Activated CD4-positive, alpha-beta T cell treated with anti-CD3 and anti-CD28 coated beads for 24 hours (primary cell): ENCODE measurements around the gene TMEM145.

Experiments
- DNase-seq, 2 donors: peaks; one replicate each; pipeline ENCODE4 v3.0.0-alpha.2; 2020; ENCODE audit warnings: low read depth in 2 of 2

Gene TMEM145

GRCh38 chr19:42277821-42278451, 35.2 kb upstream of the TMEM145 start:
- no peak for DNase-seq

- no peak for DNase-seq
These were observed 34.5 kb upstream of the TMEM145 start for GRCh38 chr19:42278452-42279154.

- no peak for DNase-seq
These were observed 33.8 kb upstream of the TMEM145 start for GRCh38 chr19:42279155-42279901.

GRCh38 chr19:42279902-42280814, 33.0 kb upstream of the TMEM145 start:
- DNase-seq, result peak; percentile 76 to 86

GRCh38 chr19:42280815-42281145, 32.3 kb upstream of the TMEM145 start:
- no peak for DNase-seq

- DNase-seq, result no peak
These were observed 31.8 kb upstream of the TMEM145 start for GRCh38 chr19:42281146-42281826.

- DNase-seq, result no peak
These were observed 31.0 kb upstream of the TMEM145 start for GRCh38 chr19:42281827-42282762.

- no peak for DNase-seq
These were observed 30.3 kb upstream of the TMEM145 start for GRCh38 chr19:42282819-42283187.

- DNase-seq, result peak; percentile 88 to 93
These were observed 29.7 kb upstream of the TMEM145 start for GRCh38 chr19:42283188-42284065.

- peak in 1 of 2 donors; percentile 72 for DNase-seq
These were observed 29.0 kb upstream of the TMEM145 start for GRCh38 chr19:42284066-42284501.

GRCh38 chr19:42284591-42285341, 28.3 kb upstream of the TMEM145 start:
- no peak for DNase-seq

- no peak for DNase-seq
These were observed 27.6 kb upstream of the TMEM145 start for GRCh38 chr19:42285541-42285941.

- no peak for DNase-seq
These were observed 27.1 kb upstream of the TMEM145 start for GRCh38 chr19:42285988-42286348.

- DNase-seq, result no peak
These were observed 26.6 kb upstream of the TMEM145 start for GRCh38 chr19:42286349-42287016.

- no peak for DNase-seq
These were observed 25.9 kb upstream of the TMEM145 start for GRCh38 chr19:42287017-42287826.

- no peak for DNase-seq
These were observed 25.3 kb upstream of the TMEM145 start for GRCh38 chr19:42287827-42288107.

GRCh38 chr19:42288387-42288786, 24.7 kb upstream of the TMEM145 start:
- DNase-seq, result no peak
